Left lung (tissue), 10 donors: ENCODE measurements around the gene DLST. TPM values are rescaled to one million over a fixed set of nuclear protein-coding genes. Genes with fewer than 3 reads are reported as not detected.
A peak's percentile ranks its signal among the peaks of the same experiment; 100 is the strongest.

Experiments
- ATAC-seq: fragments of 200-7000 bp; cut with Tn5 transposase; one replicate; pipeline ENCODE4 v1.9.1; 2020; ENCODE audit warnings: moderate library complexity
- DNase-seq, 4 donors: peaks; one replicate each; pipeline ENCODE4 v3.0.0-alpha.2; 2013 to 2020
- H3K27ac ChIP-seq, 2 donors: fragments of 200-600 bp; sonication (generic) in 1 of 2; one replicate each; pipeline versions ENCODE4 v1.5.0 to v1.8.0; 2020 to 2021
- H3K27me3 ChIP-seq, 2 donors: fragments of 200-600 bp; sonication (generic) in 1 of 2; one replicate each; pipeline versions ENCODE4 v1.5.0 to v1.8.0; 2020 to 2021
- H3K36me3 ChIP-seq, 2 donors: fragments of 200-600 bp; sonication (generic) in 1 of 2; one replicate each; pipeline versions ENCODE4 v1.5.0 to v1.8.0; 2020 to 2021
- H3K4me1 ChIP-seq, 2 donors: fragments of 200-600 bp; one replicate each; pipeline ENCODE4 v1.8.0; 2021
- H3K4me3 ChIP-seq, 2 donors: fragments of 200-600 bp; sonication (generic) in 1 of 2; one replicate each; pipeline versions ENCODE4 v1.5.0 to v1.8.0; 2020 to 2021; ENCODE audit warnings: mild to moderate bottlenecking in 1 of 2
- H3K9me3 ChIP-seq, 2 donors: fragments of 200-600 bp; sonication (generic) in 1 of 2; one replicate each; pipeline versions ENCODE4 v1.5.0 to v1.8.0; 2020 to 2021
- intact Hi-C, 2 donors: fragments of 100-400 bp; cut with DNase I; formaldehyde crosslinking; loops; one replicate each; pipeline versions ENCODE4 v1.11.2 to v1.14.2; 2022
- polyA plus RNA-seq, 6 donors: library from polyadenylated mRNA; unstranded; fragments of 120-200 nt; gene quantifications; one replicate each; pipeline ENCODE4 v1.2.1, GENCODE V29; 2013; ENCODE audit not compliant: insufficient read length in 6 of 6
- total RNA-seq, 2 donors: library from RNA; stranded (reverse); fragmentation: NEBNext Ultra II Directional; extraction: Animal tissue kit (Norgen Biotek cat#: 25700); gene quantifications; one replicate each; pipeline ENCODE4 v1.2.1, GENCODE V29; 2021
- TF ChIP-seq, protein P1 (sequence below), 2 donors: fragments of 200-600 bp; sonication (generic) in 1 of 2; IDR thresholded peaks; one replicate each; pipeline versions ENCODE4 v1.5.0 to v1.8.0; 2021; ENCODE audit warnings: antibody characterized with exemption in 2 of 2
- donor health status: DM: no; HTN: yes; CAD: no.
- donor health status: DM: no; HTN: no; CAD: no.

DLST gene
- total and polyA plus RNA-seq, 8 donors = 88.3 to 104 (median 96.3) TPM

DNA sequence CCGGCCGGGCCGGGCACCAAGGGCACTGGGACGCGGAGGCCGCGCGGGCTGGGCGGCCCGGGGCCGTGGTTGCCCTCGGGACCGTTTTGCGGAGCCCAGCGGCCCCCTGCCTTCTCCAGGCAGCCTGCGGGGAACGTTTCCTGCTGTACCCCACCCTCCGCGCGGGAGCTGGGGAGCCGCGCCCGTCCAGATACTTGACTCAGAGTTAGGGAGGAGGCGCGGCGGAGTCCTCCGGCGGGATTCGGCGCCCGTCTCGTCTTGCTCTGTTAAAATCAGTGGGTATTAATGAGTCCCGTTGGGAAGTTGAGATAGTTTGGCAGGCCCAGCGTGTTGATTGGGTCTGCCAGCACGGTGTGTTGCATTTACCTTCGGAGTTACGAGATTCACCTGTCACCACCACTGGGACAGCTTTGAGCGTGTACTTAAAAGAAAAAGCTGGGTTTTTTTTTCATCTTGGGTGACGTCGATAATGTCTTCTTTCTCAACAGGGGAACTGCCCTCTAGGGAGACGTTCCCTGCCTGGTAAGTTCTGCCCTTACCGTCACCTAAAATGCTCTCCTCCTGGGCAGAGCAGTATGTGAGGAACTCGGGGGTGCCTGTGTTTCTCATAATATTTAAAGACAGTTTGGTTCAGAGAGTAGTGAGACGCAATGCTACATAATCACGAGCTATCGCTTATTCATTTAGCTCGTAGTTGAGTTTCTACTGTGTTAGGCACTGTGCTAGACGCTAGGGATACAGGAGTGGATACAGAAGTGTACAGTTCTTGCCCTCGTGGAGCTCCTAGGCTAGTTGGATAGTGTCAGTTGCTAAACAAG, 596 bp downstream of the DLST start:
- ATAC-seq = peak; percentile 64
- intact Hi-C loops = no loop called here
- H3K4me3 ChIP-seq = peak overlapping the region; percentile 93 to 95
- DNase-seq = peak in 2 of 4 donors; percentile 21 to 56
- H3K4me1 ChIP-seq = peaks cover 31 to 57% of the 10 kb centered on the region in 2 donors
- TF ChIP-seq, protein P1, sequence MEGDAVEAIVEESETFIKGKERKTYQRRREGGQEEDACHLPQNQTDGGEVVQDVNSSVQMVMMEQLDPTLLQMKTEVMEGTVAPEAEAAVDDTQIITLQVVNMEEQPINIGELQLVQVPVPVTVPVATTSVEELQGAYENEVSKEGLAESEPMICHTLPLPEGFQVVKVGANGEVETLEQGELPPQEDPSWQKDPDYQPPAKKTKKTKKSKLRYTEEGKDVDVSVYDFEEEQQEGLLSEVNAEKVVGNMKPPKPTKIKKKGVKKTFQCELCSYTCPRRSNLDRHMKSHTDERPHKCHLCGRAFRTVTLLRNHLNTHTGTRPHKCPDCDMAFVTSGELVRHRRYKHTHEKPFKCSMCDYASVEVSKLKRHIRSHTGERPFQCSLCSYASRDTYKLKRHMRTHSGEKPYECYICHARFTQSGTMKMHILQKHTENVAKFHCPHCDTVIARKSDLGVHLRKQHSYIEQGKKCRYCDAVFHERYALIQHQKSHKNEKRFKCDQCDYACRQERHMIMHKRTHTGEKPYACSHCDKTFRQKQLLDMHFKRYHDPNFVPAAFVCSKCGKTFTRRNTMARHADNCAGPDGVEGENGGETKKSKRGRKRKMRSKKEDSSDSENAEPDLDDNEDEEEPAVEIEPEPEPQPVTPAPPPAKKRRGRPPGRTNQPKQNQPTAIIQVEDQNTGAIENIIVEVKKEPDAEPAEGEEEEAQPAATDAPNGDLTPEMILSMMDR (IDR thresholded peaks at IDR 0.05) = no peak
- H3K27ac ChIP-seq = peak overlapping the region; percentile 95
- no peaks in the 10 kb centered on the region for H3K9me3 ChIP-seq
- no peaks in the 10 kb centered on the region for H3K27me3 ChIP-seq
- H3K36me3 ChIP-seq = peaks cover 0 to 20% of the 10 kb centered on the region in 2 donors

DNA sequence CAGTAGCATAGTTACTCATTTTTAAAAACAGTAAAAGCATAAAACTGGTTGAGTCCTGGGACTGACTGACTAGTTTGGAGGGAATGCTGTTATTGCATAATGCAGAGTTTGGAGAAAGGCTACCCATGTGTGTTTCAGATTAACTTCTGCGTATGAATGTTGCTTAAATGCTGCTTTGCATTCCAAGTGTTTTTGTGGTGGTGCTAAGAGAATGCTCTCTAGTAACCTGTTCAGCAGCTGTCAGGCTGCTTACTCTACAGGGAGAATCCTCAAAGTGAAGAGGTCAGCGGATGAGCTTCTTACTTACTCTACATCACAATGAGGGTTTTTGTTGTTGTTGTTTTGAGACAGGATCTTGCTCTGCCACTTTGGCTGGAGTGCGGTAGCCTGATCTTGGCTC, 4.3 kb downstream of the DLST start:
- DNase-seq = no peak
- Histone ChIP-seq H3K27ac (no peak overlapping the region), H3K4me3 (no peak overlapping the region), H3K9me3 (no peaks in the 10 kb centered on the region), H3K4me1 (peaks cover 31 to 55% of the 10 kb centered on the region in 2 donors), H3K27me3 (no peaks in the 10 kb centered on the region), H3K36me3 (peaks cover 0 to 45% of the 10 kb centered on the region in 2 donors)
- no peak for ATAC-seq
- TF ChIP-seq, protein P1 (IDR thresholded peaks at IDR 0.05) = no peak
- intact Hi-C loops = no loop called here

DNA sequence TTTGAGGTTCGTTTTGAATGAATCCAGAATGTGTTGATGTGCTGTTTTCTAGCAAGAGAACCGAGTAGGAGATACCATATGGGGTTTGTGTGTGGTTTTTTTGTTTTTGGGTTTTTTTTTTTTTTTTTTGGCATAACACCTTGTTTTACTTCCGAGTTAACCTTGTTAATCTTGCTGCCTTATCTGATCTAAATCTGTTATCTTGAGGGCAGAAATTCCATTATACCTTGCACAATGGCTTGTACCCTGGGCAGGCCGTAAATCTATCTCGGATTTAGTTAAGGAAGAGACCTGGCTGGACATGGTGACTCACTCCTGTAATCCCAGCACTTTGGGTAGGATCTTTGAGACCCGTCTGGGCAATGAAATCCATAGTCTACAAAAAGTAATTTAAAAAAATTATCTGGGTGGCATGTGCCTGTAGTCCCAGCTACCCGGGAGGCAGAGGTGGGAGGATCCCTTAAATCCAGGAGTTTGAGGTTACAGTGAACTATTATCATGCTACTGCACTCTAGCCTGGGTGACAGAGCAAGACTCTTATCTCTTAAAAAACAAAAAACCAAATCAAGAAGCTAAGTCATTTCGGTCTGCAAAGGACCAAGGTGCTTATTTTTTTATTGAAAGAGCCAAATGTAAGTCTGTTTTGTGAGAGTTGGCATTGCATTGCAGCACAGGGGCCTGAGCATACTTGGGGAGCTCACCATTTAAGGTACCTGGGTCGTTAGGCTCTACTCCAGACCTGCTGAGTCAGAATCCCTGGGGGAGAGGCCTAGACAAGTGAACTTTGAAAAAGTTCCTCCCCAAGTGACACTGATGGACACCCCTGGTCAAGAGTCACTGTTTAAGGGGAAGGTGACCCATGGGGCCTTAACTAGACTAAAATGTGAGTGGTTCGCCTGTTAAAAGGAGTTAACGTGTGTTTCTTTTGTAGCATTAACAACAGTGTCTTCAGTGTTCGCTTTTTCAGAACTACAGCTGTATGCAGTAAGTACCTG, 6.7 kb downstream of the DLST start:
- Histone ChIP-seq H3K36me3 (peaks cover 0 to 70% of the 10 kb centered on the region in 2 donors), H3K4me3 (no peak overlapping the region), H3K27me3 (no peaks in the 10 kb centered on the region), H3K27ac (no peak overlapping the region), H3K4me1 (peaks cover 27 to 56% of the 10 kb centered on the region in 2 donors), H3K9me3 (no peaks in the 10 kb centered on the region)
- TF ChIP-seq, protein P1 (IDR thresholded peaks at IDR 0.05) = no peak
- ATAC-seq = no peak
- no peak for DNase-seq
- intact Hi-C loops = no loop called here

DNA sequence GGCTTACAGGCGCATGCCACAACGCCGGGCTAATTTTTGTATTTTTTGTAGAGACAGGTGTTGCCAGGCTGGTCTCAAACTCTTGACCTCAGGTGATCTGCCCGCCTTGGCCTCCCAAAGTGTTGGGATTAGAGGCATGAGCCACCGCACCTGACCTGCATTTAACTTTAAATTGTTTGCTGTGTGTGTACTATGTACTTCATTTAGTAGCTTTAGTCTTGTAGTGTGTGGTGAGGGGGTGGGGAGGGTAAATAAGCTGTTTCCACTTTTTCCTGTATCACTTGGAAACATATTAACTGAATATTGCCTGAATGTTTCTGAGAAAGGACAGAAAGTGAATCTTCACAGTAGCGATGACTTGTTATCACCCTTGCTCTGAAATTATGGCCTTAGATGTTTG, 8.5 kb downstream of the DLST start:
- Histone ChIP-seq H3K27me3 (no peaks in the 10 kb centered on the region), H3K4me1 (peaks cover 11 to 39% of the 10 kb centered on the region in 2 donors), H3K36me3 (peaks cover 0 to 88% of the 10 kb centered on the region in 2 donors), H3K4me3 (no peak overlapping the region), H3K27ac (no peak overlapping the region), H3K9me3 (no peaks in the 10 kb centered on the region)
- intact Hi-C loops = no loop called here
- ATAC-seq (no peak), DNase-seq (no peak)
- TF ChIP-seq, protein P1 (IDR thresholded peaks at IDR 0.05) = no peak
